Gastroesophageal sphincter (tissue), 4 donors: ENCODE measurements around the gene IRS2. TPM values are rescaled to one million over a fixed set of nuclear protein-coding genes. Genes with fewer than 3 reads are reported as not detected.
"Not testable (repeated sequence)": the region's sequence is repeated elsewhere in the genome, so short reads cannot be mapped to it uniquely, and the experiment has no call there.

Experiments
- ATAC-seq: fragments of 150-250 bp; one replicate; pipeline ENCODE4 v1.9.1; 2016; ENCODE audit warnings: mild to moderate bottlenecking, moderate library complexity
- H3K27ac ChIP-seq, 4 donors: fragments of 200-600 bp; sonication (generic) in 3 of 4; 1 replicate in 3 of 4; 2 replicates in 1 of 4; pipeline ENCODE4 v1.5.1; 2016 to 2019
- H3K27me3 ChIP-seq: fragments of 200-600 bp; sonication (generic); one replicate; pipeline ENCODE4 v1.5.1; 2019
- H3K36me3 ChIP-seq, 2 donors: fragments of 200-600 bp; sonication (generic); one replicate each; pipeline ENCODE4 v1.5.1; 2019; ENCODE audit warnings: control low read depth in 1 of 2
- H3K4me1 ChIP-seq, 3 donors: fragments of 200-600 bp; sonication (generic); 1 replicate in 2 of 3; 2 replicates in 1 of 3; pipeline ENCODE4 v1.5.1; 2016 to 2019; ENCODE audit warnings: control low read depth in 2 of 3
- H3K4me3 ChIP-seq, 2 donors: fragments of 200-600 bp; sonication (generic); one replicate each; pipeline ENCODE4 v1.5.1; 2019; ENCODE audit warnings: mild to moderate bottlenecking in 1 of 2, moderate library complexity in 1 of 2
- H3K9me3 ChIP-seq, 3 donors: fragments of 200-600 bp; sonication (generic); one replicate each; pipeline ENCODE4 v1.5.1; 2017 to 2019; ENCODE audit warnings: control low read depth in 2 of 3
- CTCF ChIP-seq, 4 experiments: fragments of 200-600 bp in 2 of 4; fragments of 450-650 bp in 2 of 4; sonication (generic) in 1 of 4; IDR thresholded peaks; one replicate each; pipeline ENCODE4 v1.5.1; 2017 to 2019; ENCODE audit warnings: antibody characterized with exemption in 4 of 4, mild to moderate bottlenecking in 2 of 4, moderate library complexity in 2 of 4
- EP300 ChIP-seq: sonication (generic); formaldehyde crosslinking; IDR thresholded peaks from one replicate; pipeline ENCODE4 v1.6.1; 2017; ENCODE audit warnings: antibody characterized with exemption, mild to moderate bottlenecking
- POLR2A ChIP-seq, 2 donors: fragments of 450-650 bp; IDR thresholded peaks; one replicate each; pipeline ENCODE4 v1.6.1; 2017; ENCODE audit warnings: antibody characterized with exemption in 2 of 2, mild to moderate bottlenecking in 2 of 2, moderate library complexity in 1 of 2
- POLR2AphosphoS5 ChIP-seq: sonication (generic); formaldehyde crosslinking; IDR thresholded peaks from one replicate; pipeline ENCODE4 v1.6.1; 2017; ENCODE audit warnings: antibody characterized with exemption
- WGBS, 2 donors: methylation state at CpG; one replicate each; pipeline ENCODE4 v1.1.5; 2018; ENCODE audit warnings: low coverage in 1 of 2; 5-methylcytosine and 5-hydroxymethylcytosine counted together
- total RNA-seq, 4 donors: library from RNA; depleted of rRNA; stranded (reverse); fragments of >200 nt; gene quantifications; one replicate each; pipeline ENCODE4 v1.1.0, GENCODE V29; 2016

The IRS2 gene
- total RNA-seq, 4 donors from 2014 or later = 29.8 to 69.3 (median 49.4) TPM

DNA sequence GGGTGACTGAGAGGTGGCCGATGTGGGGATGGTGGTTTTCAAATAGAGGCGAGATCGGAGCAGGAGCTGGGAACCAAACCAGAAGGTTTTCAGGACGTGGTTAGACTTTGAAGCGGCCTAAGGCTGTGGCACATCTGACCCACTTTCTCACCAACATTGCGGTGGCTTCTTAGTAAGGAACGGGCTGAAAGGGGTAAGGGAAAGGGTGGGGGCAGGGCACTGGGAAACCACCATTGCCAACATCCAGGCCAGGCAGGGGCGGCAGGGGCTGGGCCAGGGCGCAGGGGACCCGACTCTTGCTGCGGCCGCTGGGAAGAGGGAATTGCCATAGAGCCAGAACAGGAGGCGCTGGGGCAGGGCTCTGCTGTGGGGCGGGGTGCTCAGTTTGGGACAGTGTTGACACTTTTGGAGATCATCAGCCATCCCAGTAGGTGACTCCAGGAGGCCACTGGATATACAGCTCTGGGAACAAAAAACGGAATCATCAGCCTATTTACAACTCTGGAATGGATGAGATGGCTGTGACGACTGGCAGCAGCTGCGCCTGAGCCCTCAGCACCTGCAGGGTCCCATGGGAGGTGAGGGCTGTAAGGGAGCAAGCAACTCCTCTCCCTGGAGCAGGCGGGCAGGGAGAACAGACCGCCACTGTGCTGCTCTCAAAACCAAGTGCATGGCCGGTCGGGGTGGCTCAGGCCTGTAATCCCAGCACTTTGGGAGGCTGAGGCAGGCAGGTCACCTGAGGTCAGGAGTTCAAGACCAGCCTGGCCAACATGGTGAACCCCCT is 52.2 kb downstream of the IRS2 start:
- ATAC-seq = no peak
- TF ChIP-seq POLR2AphosphoS5 (no peak), POLR2A (IDR thresholded peaks at IDR 0.05) (no peak), EP300 (no peak), CTCF (IDR thresholded peaks at IDR 0.05) (no peak)
- 91 to 100% methylated on average over 1 to 13 of the region's 21 CpGs for WGBS, 2 donors

DNA sequence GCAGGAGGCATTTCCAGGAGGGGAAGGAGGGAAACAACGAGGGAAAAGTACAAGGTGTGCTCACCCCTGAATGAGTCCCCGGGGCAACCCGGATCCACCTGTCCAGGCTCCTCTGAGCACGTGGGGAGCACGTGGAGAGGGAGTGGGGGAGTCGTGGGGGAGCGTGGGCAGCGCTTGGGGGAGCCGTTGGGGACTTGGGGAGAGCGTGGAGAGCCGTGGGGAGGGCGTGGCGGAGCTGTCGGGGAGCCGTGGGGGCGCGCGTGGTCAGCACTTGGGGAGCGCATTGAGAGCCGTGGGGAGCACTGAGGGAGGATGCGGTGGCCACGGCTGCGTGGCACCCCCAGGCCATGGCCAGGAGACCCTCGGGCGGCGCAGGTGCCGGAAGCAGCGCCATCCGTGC is 52.8 kb downstream of the IRS2 start:
- WGBS, 2 donors = 70 to 95% methylated on average over 4 to 10 of the region's 29 CpGs
- Histone ChIP-seq H3K27ac (no peak overlapping the region), H3K27me3 (no peaks in the 10 kb centered on the region), H3K36me3 (no peaks in the 10 kb centered on the region), H3K4me3 (no peak overlapping the region), H3K9me3 (no peaks in the 10 kb centered on the region), H3K4me1 (no peaks in the 10 kb centered on the region)
- TF ChIP-seq POLR2A (IDR thresholded peaks at IDR 0.05) (no peak), CTCF (IDR thresholded peaks at IDR 0.05) (no peak), EP300 (no peak), POLR2AphosphoS5 (no peak)
- no peak for ATAC-seq

More for the DNA sequence above, 52.2 kb downstream of the IRS2 start:
- no peaks in the 10 kb centered on the region for H3K36me3 ChIP-seq
- H3K9me3 ChIP-seq = no peaks in the 10 kb centered on the region
- H3K4me3 ChIP-seq = no peak overlapping the region
- no peaks in the 10 kb centered on the region for H3K27me3 ChIP-seq
- no peaks in the 10 kb centered on the region for H3K4me1 ChIP-seq
- no peak overlapping the region for H3K27ac ChIP-seq

GRCh38 chr13:109732470-109733170 is 53.8 kb downstream of the IRS2 start:
- not testable (repeated sequence) for H3K27ac ChIP-seq, H3K27me3 ChIP-seq, H3K36me3 ChIP-seq, H3K4me3 ChIP-seq, H3K4me1 ChIP-seq, H3K9me3 ChIP-seq, ATAC-seq
- no CpG with 5 or more reads among the region's 50 CpGs for WGBS, 2 donors

- Histone ChIP-seq H3K27me3 (no peaks in the 10 kb centered on the region), H3K27ac (no peak overlapping the region), H3K36me3 (no peaks in the 10 kb centered on the region), H3K4me3 (no peak overlapping the region), H3K9me3 (no peaks in the 10 kb centered on the region), H3K4me1 (no peaks in the 10 kb centered on the region)
- WGBS, 2 donors = 92% methylated on average over 9 to 13 of the region's 13 CpGs
- ATAC-seq = no peak
- TF ChIP-seq POLR2A (IDR thresholded peaks at IDR 0.05) = no peak
- no peak for TF ChIP-seq CTCF (IDR thresholded peaks at IDR 0.05)
- TF ChIP-seq EP300 = no peak
- no peak for TF ChIP-seq POLR2AphosphoS5
Measured at GRCh38 chr13:109730812-109731335, 55.5 kb downstream of the IRS2 start.

DNA sequence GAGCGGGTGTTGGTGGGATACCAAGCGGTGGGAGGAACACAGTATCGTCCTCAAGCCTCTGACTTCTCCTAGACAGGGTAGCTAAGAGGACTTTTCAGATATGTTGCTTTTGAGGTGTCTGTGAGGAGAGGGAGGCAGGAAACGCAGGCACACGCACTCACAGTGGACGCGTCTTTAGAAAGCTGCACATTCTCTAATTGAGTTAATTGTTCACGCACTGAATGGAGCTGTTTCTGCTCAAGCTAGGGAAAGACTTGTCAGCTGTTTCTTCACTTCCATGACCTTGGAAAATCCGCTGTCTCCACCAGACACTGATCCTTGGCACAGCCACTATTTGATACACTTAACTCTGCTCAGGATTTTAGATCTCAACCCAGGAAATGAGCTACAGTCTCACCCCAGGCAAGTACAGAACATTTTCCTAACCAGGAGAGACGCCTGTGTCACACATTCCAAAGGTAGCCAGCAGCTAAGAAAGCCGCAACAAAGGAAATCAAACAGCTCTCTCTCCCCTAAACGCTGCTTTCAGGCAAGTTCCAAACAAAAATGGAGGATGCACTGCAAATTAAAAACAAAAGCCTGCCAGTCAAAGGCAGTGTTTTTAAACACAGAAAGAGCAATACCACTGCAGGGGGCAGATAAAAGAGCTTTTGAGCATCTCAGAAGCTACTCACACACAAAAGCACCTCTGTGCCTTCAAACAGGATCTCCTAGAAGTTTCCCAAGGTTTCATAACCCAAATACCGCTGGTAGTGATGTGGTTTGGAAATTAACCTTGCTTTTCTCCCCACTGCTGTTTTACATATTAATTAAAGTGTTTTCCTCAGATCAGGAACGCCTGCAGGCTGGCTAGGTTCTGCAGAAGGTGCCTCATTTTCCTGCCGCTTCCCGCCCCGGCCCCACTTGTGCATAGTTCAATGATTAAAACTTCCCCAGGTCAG is 57.3 kb downstream of the IRS2 start:
- ATAC-seq = no peak
- Histone ChIP-seq H3K9me3 (no peaks in the 10 kb centered on the region), H3K4me3 (no peak overlapping the region), H3K27me3 (no peaks in the 10 kb centered on the region), H3K27ac (no peak overlapping the region), H3K36me3 (no peaks in the 10 kb centered on the region), H3K4me1 (no peaks in the 10 kb centered on the region)
- WGBS, 2 donors = 52 to 66% methylated on average over 4 to 17 of the region's 17 CpGs
- TF ChIP-seq CTCF (IDR thresholded peaks at IDR 0.05) = no peak
- TF ChIP-seq EP300 = no peak
